Measurements from ENCODE around the gene PTH1R.

The PTH1R gene

DNA sequence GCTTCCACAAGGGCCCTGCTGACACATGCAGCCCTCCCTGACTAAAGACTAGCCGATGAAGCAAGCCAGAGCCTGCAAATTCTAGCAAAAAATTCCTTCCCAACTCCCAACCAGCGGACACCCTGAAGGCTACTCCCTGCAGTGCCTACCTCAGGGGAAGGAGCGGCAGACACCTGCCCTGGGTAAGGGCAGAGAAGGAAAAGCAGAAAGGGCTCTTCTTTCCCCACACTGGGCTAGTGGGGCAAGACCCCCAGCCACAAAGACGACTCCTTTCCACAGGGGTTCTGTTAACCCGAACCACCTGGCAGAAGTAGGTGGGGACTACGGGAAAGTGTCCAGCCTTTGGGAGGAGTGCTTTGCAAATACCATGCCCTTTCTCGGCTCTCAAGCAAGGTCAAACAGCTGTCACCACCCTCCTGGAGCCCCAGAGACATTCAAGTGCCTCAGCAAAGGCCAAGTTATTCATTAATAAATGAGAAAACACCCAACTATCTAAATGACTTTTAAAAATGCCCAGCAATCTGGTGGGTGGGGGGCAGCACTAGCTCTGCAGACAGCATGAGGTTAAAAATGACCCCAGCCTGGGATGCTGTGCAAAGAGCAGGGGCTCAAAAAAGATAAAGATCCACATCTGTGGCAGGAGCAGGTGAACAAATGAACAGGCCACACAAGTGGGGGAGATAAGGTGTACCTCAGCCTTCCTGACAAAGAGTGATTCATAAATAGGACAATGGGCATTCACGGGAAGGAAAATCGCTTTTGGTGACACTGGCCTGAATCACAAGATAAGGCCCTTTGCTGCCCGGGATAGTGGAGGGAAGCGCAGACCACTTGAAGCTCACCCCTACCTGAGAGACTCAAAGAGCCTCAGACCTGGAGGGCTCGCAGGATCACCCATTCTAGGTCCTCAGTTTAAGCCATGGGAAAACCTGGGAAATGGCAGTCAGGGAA is 66.0 kb downstream of the PTH1R start:
- peak in 1 of 2 donors; percentile 41 for DNase-seq (ENCODE audit: low read depth in 2 of 2)
- H3K4me3 ChIP-seq (replicated peaks in 1 of 2; ENCODE audit: low read depth in 2 of 2, low read length in 2 of 2), result no peak overlapping the region
- TF ChIP-seq, protein P1, sequence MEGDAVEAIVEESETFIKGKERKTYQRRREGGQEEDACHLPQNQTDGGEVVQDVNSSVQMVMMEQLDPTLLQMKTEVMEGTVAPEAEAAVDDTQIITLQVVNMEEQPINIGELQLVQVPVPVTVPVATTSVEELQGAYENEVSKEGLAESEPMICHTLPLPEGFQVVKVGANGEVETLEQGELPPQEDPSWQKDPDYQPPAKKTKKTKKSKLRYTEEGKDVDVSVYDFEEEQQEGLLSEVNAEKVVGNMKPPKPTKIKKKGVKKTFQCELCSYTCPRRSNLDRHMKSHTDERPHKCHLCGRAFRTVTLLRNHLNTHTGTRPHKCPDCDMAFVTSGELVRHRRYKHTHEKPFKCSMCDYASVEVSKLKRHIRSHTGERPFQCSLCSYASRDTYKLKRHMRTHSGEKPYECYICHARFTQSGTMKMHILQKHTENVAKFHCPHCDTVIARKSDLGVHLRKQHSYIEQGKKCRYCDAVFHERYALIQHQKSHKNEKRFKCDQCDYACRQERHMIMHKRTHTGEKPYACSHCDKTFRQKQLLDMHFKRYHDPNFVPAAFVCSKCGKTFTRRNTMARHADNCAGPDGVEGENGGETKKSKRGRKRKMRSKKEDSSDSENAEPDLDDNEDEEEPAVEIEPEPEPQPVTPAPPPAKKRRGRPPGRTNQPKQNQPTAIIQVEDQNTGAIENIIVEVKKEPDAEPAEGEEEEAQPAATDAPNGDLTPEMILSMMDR (IDR thresholded peaks at IDR 0.05; ENCODE audit: low read depth, low read length), result no peak

DNA sequence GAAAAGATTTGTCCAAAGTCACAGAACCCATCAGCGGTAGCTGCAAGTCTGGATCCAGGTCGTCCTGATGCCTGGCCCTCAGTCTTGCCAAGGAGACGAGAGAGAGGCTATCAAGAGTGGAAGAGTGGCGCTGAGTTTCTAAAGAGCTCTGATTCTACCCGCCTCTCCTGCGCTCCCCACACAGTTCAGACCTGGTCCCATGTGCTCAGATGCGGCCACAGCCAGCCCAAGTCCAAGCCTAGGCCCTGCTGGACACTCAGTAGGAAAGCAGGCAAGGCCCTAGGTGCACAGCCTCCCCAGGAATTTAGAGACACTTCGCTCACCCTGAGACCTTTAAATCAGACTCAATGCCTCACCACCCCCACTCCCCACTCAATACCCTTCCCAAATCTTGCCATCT is 66.7 kb downstream of the PTH1R start:
- H3K4me3 ChIP-seq (replicated peaks in 1 of 2; ENCODE audit: low read depth in 2 of 2, low read length in 2 of 2), result no peak overlapping the region
- TF ChIP-seq, protein P1 (IDR thresholded peaks at IDR 0.05; ENCODE audit: low read depth, low read length), result no peak
- no peak for DNase-seq (ENCODE audit: low read depth in 2 of 2)

DNA sequence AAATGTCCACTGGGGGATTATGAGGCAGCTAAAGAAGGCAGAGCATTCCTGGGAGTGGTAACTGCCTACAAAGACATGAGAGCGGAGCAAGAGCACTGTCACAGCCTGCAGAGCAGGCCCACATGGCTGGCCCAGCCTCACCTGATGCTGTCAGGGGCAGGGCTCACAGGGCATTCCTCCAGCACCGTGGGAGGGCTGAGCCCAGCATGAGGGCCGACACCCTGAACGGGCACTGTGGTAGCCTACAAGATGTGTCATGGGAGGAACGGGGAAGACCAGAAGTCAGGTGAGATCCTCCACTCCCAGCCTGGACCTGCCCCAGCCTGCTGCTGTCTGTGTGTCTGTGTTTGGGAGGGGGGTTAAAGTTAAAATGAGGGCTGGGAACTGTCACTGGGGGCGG is 68.9 kb downstream of the PTH1R start:
- no peak overlapping the region for H3K4me3 ChIP-seq (replicated peaks in 1 of 2; ENCODE audit: low read depth in 2 of 2, low read length in 2 of 2)
- DNase-seq (ENCODE audit: low read depth in 2 of 2), result no peak

DNA sequence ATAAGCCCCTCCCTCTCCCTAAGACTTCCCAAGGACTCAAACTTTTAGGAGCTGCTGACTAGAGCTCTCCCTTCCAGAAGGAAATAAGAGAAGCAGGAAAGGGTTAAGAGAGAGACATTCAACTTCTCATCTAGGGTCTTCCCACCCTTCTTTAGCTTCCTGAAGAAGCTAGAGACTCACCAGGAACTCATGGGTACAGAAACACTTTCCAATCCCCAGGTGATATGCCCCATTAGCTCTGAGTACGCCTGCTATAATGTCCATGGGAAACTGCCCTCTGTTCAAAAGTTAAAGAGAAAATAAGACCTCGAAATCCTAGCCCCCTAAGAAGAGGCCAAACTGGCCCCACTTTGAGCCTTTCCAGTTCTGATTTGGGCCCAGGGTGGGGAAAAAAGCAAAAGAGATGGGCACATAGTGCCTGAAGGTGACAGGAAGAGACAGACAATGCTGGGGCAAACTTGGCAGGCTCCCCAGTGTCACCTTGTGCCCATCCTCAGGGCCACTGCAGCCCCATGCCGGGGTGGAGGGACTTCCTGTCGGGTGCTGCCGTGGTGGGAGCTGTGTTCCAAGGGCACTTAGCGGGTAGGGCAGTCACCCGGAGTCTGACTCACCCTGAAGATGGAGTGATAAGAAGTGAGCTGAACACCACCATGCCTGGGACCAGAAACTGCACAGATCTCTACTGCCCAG is 69.5 kb downstream of the PTH1R start:
- no peak overlapping the region for H3K4me3 ChIP-seq (replicated peaks in 1 of 2; ENCODE audit: low read depth in 2 of 2, low read length in 2 of 2)
- DNase-seq (ENCODE audit: low read depth in 2 of 2), result peak; percentile 30 to 34
- TF ChIP-seq, protein P1 (IDR thresholded peaks at IDR 0.05; ENCODE audit: low read depth, low read length), result no peak

More for the DNA sequence above, 68.9 kb downstream of the PTH1R start:
- TF ChIP-seq, protein P1 (IDR thresholded peaks at IDR 0.05; ENCODE audit: low read depth, low read length), result no peak

DNA sequence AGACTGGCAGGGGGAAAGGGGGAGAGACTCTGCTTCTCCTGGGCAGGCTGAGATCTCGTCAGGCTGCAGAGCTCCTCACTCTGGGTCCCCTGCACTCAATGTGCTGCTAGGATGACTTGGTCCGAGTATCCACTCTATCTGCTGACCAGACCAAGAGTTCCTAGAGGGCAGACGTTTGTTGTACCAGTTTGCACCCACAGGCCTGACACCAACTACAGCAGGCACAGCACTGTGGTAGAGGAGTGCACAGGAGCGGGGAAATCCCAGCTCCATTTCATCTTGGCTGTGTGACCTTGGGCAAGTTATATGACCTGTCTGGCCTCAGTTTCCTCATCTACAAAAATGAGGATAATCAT is 70.0 kb downstream of the PTH1R start:
- TF ChIP-seq, protein P1 (IDR thresholded peaks at IDR 0.05; ENCODE audit: low read depth, low read length), result no peak
- no peak for DNase-seq (ENCODE audit: low read depth in 2 of 2)
- no peak overlapping the region for H3K4me3 ChIP-seq (replicated peaks in 1 of 2; ENCODE audit: low read depth in 2 of 2, low read length in 2 of 2)

DNA sequence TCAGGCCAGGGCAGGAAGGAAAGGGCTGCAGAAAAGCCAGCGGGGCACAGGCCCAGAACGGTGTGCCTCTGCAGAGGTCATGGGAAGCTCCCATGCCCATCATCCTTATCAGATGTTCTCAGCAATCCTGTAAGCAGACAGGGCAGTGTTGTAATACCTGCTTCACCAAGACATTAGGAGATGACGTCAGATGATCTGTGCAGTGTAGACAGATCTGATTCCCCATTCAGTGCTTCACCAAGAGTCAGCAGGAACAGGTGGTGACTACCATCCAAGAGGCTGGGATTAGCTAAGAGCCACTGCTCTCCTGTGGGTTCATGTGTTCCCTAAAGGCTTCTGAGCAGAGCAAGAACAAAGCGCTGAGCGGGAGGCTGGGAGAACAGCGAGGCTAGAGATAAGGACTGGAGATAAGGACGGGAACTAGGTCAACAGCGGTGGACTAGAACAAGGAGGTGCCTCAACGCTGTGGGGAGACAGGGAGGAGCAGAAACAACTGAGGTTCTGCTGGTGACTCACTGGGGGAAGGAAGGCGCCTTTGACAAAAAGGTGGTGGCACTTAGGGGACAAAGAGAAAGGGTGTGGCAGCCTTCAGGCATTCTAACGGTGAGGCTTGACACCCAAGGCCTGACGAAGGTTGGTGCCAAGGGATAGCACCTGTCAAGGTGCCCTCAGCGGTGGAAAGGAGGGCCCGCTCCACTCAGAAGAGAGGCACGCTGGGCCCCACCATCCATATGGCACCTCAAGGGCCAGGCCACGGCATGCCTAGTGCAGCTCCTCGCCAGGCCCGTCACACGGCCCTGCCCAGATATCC is 70.7 kb downstream of the PTH1R start:
- H3K4me3 ChIP-seq (replicated peaks in 1 of 2; ENCODE audit: low read depth in 2 of 2, low read length in 2 of 2), result no peak overlapping the region
- peak; percentile 65 to 76 for DNase-seq (ENCODE audit: low read depth in 2 of 2)
- TF ChIP-seq, protein P1 (IDR thresholded peaks at IDR 0.05; ENCODE audit: low read depth, low read length), result no peak

All from cardiac fibroblast (primary cell).